ENCODE data around the gene PFKFB1.
A peak's percentile ranks its signal among the peaks of the same experiment; 100 is the strongest.

The PFKFB1 gene

DNA sequence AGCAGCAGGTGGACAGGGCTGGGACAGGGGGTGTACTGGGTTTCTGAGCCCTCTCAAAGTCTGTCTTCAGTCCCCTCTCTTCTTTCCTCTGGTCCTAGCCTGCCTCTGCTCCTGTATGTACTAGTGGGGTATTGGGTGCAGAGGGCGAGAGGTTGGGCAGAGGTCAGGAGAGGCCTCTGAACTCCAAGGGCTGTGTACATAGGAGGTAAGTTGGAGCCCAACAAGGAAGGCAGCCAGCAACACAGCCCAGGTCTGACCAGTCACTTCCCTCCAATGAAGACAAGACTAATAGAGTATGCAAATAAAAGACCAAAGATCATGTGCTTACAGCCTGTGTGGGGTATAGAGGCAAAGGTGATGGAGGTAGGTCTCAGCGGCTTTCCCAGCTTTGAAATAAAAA lies at the start of gene PFKFB1:
TSS of gene PFKFB1 (minus strand) at position 90 of the 400 bp plus-strand sequence. CDS start 181 bp downstream, outside the sequence.
- no peak for DNase-seq

DNA sequence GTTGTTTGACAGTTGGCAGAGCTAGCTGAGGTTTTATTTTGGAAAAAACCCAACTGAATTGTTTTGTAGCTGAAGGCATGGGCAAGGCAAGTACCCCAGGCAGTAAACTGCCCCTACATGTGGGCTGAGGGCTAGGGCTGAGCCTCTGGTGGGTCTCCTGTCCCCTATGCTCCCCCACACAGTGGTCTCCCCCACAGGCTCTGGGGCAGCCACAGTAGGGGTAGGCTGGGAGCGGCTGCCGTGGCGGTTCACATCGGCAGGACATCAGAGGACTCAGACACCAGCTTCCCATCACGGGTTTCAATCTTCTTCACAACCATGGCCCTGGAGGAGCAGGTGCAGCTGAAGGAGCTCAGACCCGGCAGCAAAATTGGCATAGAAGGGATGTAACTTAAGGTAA lies 47.5 kb upstream of the PFKFB1 start:
- no peak for DNase-seq

DNA sequence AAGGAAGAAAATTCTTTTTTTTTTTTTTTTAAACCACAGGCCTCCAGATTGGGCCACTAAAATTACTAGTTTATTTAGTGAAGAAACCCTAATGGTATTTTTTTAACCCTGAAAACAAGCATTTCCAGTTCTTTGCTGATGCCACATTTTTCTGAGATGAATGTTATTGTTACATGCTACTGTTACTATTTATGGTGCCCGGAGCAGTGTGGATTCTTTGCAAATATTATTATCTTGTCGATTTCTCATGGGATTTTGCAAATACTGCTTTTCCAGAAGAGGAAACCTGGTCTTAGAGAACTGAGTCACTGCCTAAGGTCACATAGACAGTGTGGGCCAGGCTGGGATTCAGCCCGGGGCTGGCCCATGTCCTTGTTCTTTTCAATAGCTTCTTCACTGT lies 45.5 kb upstream of the PFKFB1 start:
- no peak for DNase-seq

- no peak for DNase-seq
Observed at GRCh38 chrX:55033429-55033828, 39.4 kb upstream of the PFKFB1 start.

DNA sequence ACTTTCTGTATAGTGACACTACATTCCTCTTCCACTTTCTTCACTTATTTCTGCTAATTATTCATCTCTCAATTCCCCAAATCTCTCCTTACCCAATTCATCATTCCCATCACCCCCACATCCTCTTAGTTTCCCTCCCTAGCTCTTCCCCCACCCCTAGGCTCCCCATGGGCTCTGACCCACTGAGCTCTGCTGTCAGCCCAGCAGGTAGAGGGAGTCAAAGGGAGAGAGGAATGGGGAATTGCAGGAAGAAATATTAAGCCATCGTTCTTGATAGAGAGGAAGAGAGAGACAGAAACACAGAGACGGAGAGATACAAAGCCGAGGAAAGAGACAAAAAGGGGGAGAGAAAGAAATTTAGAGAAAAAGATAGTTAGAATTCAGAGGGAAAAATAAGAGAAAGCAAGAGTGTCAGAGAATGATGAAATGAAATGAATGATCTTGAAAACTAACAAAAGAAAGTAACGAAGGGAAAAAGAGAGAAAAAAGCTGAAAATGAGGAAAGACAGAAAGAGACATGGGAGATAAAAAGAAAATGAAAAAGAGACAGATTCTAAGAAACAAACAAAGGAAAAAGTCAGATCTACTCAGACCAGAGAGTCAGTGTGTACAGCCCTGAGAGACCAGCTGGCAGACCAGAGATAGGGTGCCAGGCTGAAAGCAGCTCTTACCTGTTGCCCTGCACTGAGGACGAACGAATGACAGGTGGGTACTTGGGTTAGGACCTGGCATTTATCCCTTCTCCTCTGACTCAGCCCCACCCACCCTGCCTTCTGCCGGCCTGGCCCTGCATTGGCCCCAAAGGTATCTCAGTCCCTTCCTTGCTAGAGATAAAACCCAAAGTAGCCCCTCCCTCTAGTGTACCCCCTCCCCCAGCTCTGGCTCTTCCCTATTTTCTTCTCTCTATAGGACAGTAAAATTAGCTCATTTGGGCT lies 36.5 kb upstream of the PFKFB1 start, which contains the start of gene ALAS2:
TSS of gene ALAS2 (minus strand) at position 707 of the 935 bp plus-strand sequence. CDS start 4,977 bp downstream, outside the sequence.
- DNase-seq, result no peak

GRCh38 chrX:55029291-55029690 lies 35.3 kb upstream of the PFKFB1 start:
- DNase-seq, result no peak

GRCh38 chrX:55028611-55029010 lies 34.6 kb upstream of the PFKFB1 start:
- no peak for DNase-seq

DNA sequence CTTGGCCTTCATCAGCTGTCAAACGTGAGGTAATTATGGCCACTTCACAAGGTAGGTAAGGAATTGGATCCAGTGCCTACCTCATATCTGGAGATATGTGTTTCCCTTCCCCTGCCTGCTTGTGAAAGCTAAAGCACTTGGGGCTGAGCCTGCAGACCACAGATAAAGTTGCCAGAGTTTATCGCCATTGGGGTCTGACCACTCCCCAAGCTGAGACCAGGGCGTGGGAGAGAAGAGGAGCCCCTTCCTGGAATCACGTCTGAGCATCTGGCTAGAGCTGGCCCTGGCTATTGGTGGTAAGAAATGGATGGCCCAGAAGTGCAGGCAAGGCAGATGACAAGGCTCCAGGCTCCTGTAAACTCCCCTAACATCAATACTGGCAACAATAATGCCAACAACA lies 34.1 kb upstream of the PFKFB1 start:
- DNase-seq, result no peak

DNA sequence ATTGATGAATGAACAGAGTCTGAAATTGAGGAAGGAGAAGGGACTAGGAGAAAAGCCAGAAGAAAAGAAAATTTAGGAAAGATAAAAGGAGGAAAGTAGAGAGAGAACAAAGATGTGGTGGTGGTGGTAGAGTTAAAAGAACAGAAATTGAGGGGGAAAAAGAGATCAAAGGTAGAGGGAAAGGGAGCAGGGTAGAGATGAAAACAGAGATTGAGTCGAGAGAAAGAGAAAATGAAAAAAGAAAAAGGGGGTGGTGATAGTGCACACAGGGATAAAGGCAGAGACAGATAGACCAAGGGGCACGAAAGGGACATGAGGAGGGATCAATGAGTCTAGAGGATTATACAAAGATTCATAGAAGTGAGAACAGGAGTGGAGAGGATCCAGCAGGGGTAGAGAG lies 32.9 kb upstream of the PFKFB1 start:
- no peak for DNase-seq

DNA sequence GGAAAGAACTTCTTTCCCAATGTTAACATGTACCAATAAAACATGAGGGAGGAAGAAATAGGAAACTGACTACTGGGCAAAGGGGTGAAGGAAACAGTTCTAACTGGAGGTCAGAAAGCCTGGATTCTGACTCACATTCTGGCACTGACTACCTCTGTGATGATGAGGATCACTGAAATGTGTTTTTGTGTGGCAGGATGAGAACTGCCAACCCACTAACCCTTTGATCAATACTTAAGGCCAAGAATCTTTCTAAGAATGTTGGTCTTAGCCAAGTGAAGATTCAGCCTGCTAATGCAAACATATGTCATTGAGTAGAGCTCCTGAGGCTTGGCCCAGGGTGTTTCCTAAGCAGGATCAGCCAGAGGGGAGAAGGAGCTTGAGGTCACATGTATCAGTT lies 32.2 kb upstream of the PFKFB1 start:
- DNase-seq, result no peak

GRCh38 chrX:55014897-55015299 lies 20.9 kb upstream of the PFKFB1 start:
- no peak for DNase-seq

- no peak for DNase-seq
Observed at GRCh38 chrX:55011294-55011693, 17.3 kb upstream of the PFKFB1 start.

GRCh38 chrX:55008571-55009358 lies 14.8 kb upstream of the PFKFB1 start:
- DNase-seq, result peak; percentile 19

DNA sequence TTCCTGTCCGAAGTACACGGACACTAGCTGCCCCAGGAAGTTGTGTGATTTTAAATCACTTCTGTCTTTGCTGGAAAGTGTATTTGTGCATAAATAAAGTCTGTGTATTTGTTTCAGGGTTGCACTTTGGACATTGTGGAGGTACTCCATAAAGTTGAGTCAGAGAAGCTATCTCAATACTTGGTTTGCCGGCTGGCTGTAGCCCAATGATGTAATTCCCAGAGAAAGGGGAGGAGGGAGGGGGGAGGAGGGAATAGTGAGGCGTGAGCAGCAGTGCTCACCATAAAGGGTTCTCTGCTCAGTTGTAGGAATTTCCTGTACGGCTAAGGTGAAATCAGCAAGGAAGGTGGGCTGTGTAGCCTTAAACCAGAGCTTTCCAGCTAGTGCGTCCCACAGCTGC lies 13.7 kb upstream of the PFKFB1 start:
- DNase-seq, result no peak

GRCh38 chrX:55006827-55007621 lies 13.0 kb upstream of the PFKFB1 start:
- no peak for DNase-seq

DNA sequence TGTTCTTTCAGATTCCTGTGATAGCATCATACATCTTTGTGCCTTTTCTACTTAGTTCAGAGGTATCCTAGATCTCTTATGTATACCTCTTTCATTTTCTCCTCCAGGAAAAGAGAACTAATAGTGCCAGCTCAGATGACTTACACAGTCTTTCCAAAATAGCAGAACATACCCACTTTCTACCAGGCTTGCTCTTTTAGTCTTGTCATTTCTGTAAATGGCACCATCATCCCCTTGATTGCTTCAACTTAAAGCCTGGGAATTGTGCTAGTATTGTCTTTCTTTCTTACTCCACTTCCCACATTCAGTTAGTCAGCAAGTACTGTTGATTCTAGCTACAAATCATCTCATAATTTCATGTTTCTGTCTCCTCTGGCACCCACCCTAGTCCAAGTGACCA lies 11.3 kb upstream of the PFKFB1 start:
- DNase-seq, result no peak

DNA sequence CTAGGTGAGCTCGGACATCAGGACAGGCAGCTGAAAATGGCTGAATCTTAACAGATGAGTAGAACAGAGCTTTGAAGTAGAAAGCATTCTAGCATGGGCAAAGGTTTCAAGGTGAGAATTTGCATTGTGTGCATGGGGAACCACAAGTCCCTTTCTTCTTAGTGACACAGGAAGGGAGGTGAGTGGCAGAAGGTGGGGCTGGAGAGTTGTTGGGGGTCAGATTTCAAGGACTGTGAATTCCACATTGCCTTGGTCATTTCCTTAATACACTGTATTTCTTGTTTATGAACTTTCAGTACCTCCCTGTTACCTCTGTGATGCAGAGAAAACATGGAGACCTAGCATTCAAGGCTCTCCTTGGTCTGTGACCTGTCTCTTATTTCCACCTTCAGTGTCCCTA lies 10.2 kb upstream of the PFKFB1 start:
- no peak for DNase-seq

DNA sequence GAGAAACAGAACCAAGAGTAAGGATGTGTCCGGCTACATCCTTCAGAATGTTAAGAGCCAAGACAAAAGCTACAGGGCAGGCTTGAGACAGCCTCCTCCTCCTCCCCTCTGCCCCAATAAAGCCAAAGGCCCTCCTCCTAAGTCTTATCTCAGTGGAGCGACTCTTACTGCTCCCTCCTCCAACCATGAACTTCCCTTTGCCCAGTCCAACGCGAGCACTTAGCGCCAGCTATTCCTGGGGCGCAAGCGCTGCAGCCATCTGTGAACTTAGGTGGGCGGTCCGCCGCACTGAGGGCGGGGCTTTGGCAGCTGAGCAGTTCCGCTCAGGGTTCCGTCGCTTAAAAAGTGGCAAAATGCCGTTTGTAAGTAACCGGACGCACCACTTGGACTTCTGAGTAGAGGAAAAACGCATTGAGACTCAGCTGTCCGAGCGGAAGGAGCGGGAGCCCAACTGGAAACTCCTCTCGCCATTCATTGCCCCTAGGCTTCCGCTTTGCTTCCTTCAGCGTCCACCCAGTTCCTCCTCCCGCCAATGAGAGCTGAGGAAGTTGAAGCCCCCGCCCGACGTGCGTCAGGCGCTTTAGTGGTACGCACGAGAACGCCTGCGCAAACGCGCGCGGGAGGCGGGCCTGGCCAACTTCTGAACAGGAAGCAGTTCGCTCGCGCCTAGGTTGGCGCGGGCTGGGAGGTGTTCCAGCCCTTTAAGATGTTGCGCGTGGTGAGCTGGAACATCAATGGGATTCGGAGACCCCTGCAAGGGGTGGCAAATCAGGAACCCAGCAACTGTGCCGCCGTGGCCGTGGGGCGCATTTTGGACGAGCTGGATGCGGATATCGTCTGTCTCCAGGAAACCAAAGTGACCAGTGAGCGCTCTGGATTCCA lies 6.0 kb upstream of the PFKFB1 start, which contains the start of gene APEX2:
TSS of gene APEX2 (plus strand) at position 647 of the 882 bp plus-strand sequence. CDS start at position 707, 60 bp downstream.
- peak; percentile 91 for DNase-seq

DNA sequence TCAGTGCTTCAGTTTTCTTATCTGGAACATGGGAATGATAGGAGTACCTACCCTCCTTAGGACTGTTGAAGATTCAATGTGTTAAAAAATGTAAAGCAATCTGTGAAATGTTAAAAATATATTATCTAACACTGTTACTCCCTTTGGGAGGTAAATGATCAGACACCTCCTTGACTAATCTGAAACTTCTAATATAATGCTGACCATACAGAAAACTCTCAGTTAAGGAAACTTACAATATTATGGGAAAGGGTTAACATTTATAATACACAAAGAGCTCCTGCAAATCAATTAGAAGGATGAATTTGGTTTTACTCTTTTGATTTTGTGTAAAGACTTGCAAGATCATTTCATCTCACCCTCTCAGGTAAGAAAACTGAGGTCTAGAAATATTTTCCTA lies 1.6 kb upstream of the PFKFB1 start:
- DNase-seq, result no peak

GRCh38 chrX:54994668-54995351 lies 822 bp upstream of the PFKFB1 start:
- DNase-seq, result no peak

All from activated CD4-positive, alpha-beta T cell treated with anti-CD3 and anti-CD28 coated beads for 48 hours (primary cell).